K562 (cell line): ENCODE data around the gene RSPH9. TPM values are rescaled to one million over a fixed set of nuclear protein-coding genes. Genes with fewer than 3 reads are reported as not detected.

Source experiments
- ATF2 ChIP-seq: sonication (generic); formaldehyde crosslinking; IDR thresholded peaks from 2 replicates; pipeline ENCODE4 v1.8.1; 2022; ENCODE audit warnings: missing genetic modification reagents
- GABPB2 ChIP-seq: fragments of 250-450 bp; sonication (Bioruptor Pico); conservative IDR thresholded peaks from 2 replicates; pipeline ENCODE4 v1.5.1; 2021; ENCODE audit warnings: mild to moderate bottlenecking
- GATAD2B ChIP-seq: fragments of 450-650 bp; IDR thresholded peaks from 2 replicates; pipeline ENCODE4 v1.6.1; 2017; ENCODE audit warnings: mild to moderate bottlenecking, borderline replicate concordance
- HINFP ChIP-seq: fragments of 450-650 bp; conservative IDR thresholded peaks from 2 replicates; pipeline ENCODE4 v1.6.1; 2016; ENCODE audit warnings: missing genetic modification characterization, low read depth, mild to moderate bottlenecking, control low read depth, missing compliant biosample characterization
- HNRNPUL1 ChIP-seq: fragments of 200-400 bp; formaldehyde crosslinking; IDR thresholded peaks from 2 replicates; pipeline ENCODE4 v1.6.1; 2017; ENCODE audit warnings: low read length
- MLX ChIP-seq, 2 experiments: fragments of 450-650 bp in 1 of 2; sonication (generic) in 1 of 2; formaldehyde crosslinking; conservative IDR thresholded peaks; 2 replicates each; pipeline versions ENCODE4 v1.4.0 to v1.8.1; 2020 to 2022; ENCODE audit warnings: mild to moderate bottlenecking in 1 of 2, missing genetic modification reagents in 1 of 2
- PATZ1 ChIP-seq: fragments of 250-450 bp; sonication (Bioruptor Pico); IDR thresholded peaks from 2 replicates; pipeline ENCODE4 v1.5.0; 2020; ENCODE audit warnings: mild to moderate bottlenecking, borderline replicate concordance
- PBX2 ChIP-seq, 2 experiments: IDR thresholded peaks in 1 of 2; conservative IDR thresholded peaks in 1 of 2; 2 replicates each; pipeline ENCODE4 v1.6.1; 2016; ENCODE audit warnings: low read depth in 2 of 2, mild to moderate bottlenecking in 1 of 2, missing compliant biosample characterization in 1 of 2, missing genetic modification characterization in 1 of 2, moderate library complexity in 1 of 2
- PHF21A ChIP-seq: fragments of 450-650 bp; IDR thresholded peaks from 2 replicates; pipeline ENCODE4 v1.6.1; 2017; ENCODE audit warnings: low read depth, borderline replicate concordance
- PRDM10 ChIP-seq: fragments of 450-650 bp; IDR thresholded peaks from 2 replicates; pipeline ENCODE4 v1.6.1; 2018; ENCODE audit not compliant: partially characterized antibody
- TAF1 ChIP-seq: IDR thresholded peaks from 2 replicates; pipeline ENCODE4 v1.6.1; 2011; ENCODE audit warnings: mild to moderate bottlenecking, low read length, moderate library complexity; ENCODE audit not compliant: insufficient read depth, control insufficient read depth, severe bottlenecking; ENCODE audit errors: extremely low read depth
- ZKSCAN3 ChIP-seq: fragments of 250-450 bp; sonication (Bioruptor Pico); IDR thresholded peaks from 2 replicates; pipeline ENCODE4 v1.4.0; 2020
- polyA plus RNA-seq, 8 experiments: library from polyadenylated mRNA; depleted of rRNA in 4 of 8; stranded (reverse) in 5 of 8; unstranded in 3 of 8; fragments of >200 nt; fragmentation: Nextera tagmentation in 2 of 8; fragmentation: Illumina TruSeq in 1 of 8; extraction: Ambion mirVana in 2 of 8; extraction: Trizol in 1 of 8; gene quantifications; 2 replicates each; pipeline versions ENCODE4 v1.2.1 to v1.2.3, GENCODE V29; 2011 to 2014; ENCODE audit warnings: inconsistent platforms in 1 of 8, missing spikeins in 1 of 8
- total RNA-seq, 7 experiments: library from RNA; depleted of rRNA in 6 of 7; stranded (reverse); fragments of >200 nt in 6 of 7; fragmentation: Illumina TruSeq in 2 of 7; extraction: Trizol in 2 of 7; gene quantifications; 2 replicates each; pipeline versions ENCODE4 v1.2.1 to v1.2.3, GENCODE V29; 2011 to 2021; ENCODE audit warnings: low replicate concordance in 1 of 7

The RSPH9 gene
- total and polyA plus RNA-seq, 9 of the 15 experiments (the other 6 are each of a cell fraction or from before 2014, with no cell fraction given): 0.05 to 0.60 (median 0.39) TPM; not detected in 6

GRCh38 chr6:43667245-43668150 lies 22.7 kb downstream of the RSPH9 start (continued):
- no peak for TF ChIP-seq GATAD2B
- no peak for TF ChIP-seq ZKSCAN3
- no peak for TF ChIP-seq HINFP (tag)
- no peak for TF ChIP-seq ATF2 (CRISPR knock-in tag)
- TF ChIP-seq PHF21A: no peak
- no peak for TF ChIP-seq PBX2 (CRISPR knock-in tag; IDR thresholded peaks at IDR 0.05; ENCODE audit: low read depth)
- no peak for TF ChIP-seq PBX2 (tag; conservative IDR thresholded peaks at IDR 0.05; ENCODE audit: low read depth)
- no peak for TF ChIP-seq TAF1
- TF ChIP-seq GABPB2 (CRISPR knock-in tag): no peak
- TF ChIP-seq MLX (CRISPR knock-in tag; conservative IDR thresholded peaks at IDR 0.05): no peak; a peak in 1 of 4 replicates
- no peak for TF ChIP-seq PRDM10
- TF ChIP-seq HNRNPUL1: no peak
- no peak for TF ChIP-seq PATZ1
